Measurements from ENCODE around the gene MARCHF11. TPM values are rescaled to one million over a fixed set of nuclear protein-coding genes. Genes with fewer than 3 reads are reported as not detected.

Gene MARCHF11
- total and polyA plus RNA-seq, 8 donors, result 0.17 TPM; not detected in 7

DNA sequence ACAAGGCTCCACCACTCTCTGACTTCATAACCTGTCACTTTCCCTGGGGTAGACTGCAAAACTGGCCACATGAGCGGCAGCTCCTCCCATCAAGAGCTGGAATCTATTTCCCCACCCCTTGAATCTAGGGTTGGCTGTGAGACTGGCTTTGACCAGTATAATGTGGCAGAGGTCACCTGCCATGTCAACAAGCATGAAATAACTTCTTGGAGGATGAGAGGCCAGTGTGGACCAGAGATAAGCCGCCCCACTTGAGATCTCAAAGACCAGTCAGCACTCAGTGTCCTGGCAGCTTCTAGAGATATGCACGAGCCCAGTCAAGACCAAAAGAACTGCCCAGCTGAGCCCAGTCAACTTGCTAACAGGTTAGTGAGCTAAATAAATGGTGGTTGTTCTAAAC is 59.0 kb downstream of the MARCHF11 start:
- Histone ChIP-seq H3K4me1 (no peaks in the 10 kb centered on the region), H3K27ac (no peak overlapping the region), H3K9me3 (no peaks in the 10 kb centered on the region), H3K4me3 (no peak overlapping the region), H3K36me3 (no peaks in the 10 kb centered on the region), H3K27me3 (no peaks in the 10 kb centered on the region)
- ATAC-seq (no peak), DNase-seq (no peak)
- intact Hi-C loops (cut with DNase I), result no loop called here
- TF ChIP-seq, protein P1, sequence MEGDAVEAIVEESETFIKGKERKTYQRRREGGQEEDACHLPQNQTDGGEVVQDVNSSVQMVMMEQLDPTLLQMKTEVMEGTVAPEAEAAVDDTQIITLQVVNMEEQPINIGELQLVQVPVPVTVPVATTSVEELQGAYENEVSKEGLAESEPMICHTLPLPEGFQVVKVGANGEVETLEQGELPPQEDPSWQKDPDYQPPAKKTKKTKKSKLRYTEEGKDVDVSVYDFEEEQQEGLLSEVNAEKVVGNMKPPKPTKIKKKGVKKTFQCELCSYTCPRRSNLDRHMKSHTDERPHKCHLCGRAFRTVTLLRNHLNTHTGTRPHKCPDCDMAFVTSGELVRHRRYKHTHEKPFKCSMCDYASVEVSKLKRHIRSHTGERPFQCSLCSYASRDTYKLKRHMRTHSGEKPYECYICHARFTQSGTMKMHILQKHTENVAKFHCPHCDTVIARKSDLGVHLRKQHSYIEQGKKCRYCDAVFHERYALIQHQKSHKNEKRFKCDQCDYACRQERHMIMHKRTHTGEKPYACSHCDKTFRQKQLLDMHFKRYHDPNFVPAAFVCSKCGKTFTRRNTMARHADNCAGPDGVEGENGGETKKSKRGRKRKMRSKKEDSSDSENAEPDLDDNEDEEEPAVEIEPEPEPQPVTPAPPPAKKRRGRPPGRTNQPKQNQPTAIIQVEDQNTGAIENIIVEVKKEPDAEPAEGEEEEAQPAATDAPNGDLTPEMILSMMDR (IDR thresholded peaks at IDR 0.05), result no peak

DNA sequence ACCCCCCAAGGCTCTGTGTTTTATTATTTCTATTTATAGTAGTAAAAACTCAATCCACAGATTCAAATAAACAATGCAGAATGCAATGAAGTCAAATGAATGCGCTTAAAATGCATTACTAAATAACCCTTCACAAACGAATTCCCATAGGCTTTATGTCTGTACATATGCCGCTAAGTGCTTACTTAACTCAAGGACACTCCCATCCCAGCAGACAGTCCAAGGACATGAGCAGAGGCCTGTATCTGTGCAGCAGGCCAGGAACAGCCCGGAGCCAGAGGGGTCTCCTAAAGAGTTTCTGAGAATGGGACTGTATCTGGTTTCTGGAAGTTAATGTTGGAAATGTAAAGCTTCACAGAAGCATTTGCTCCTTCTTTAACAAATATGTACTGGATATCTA is 59.8 kb downstream of the MARCHF11 start:
- Histone ChIP-seq H3K4me1 (no peaks in the 10 kb centered on the region), H3K27me3 (no peaks in the 10 kb centered on the region), H3K9me3 (no peaks in the 10 kb centered on the region), H3K36me3 (no peaks in the 10 kb centered on the region), H3K4me3 (no peak overlapping the region), H3K27ac (no peak overlapping the region)
- intact Hi-C loops (cut with DNase I), result no loop called here
- TF ChIP-seq, protein P1 (IDR thresholded peaks at IDR 0.05), result no peak
- DNase-seq, result no peak
- no peak for ATAC-seq

DNA sequence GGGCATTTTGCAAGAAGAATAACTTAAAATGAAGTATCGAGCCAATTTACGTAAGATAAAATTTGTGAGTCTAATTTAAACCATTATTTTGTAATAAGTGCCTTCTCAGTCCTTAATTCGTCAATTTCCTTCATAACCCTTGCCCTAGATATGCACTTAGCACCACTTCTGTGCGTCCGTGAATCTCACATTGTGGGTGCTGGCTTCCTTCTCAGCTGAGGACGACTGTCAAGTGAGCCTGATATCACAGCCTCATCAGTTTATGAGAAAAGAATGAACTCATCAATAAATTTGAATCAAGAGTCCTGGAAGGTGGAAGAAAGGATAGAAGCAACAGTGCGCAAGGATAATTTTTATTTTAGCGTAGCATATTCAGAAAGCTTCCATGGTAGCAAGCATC is 64.5 kb downstream of the MARCHF11 start:
- H3K4me3 ChIP-seq, result no peak overlapping the region
- DNase-seq (no peak), ATAC-seq (no peak)
- intact Hi-C loops (cut with DNase I), result no loop called here
- no peaks in the 10 kb centered on the region for H3K36me3 ChIP-seq
- TF ChIP-seq, protein P1 (IDR thresholded peaks at IDR 0.05), result no peak
- H3K27ac ChIP-seq, result no peak overlapping the region
- peaks cover 0 to 13% of the 10 kb centered on the region in 2 donors for H3K9me3 ChIP-seq
- no peaks in the 10 kb centered on the region for H3K4me1 ChIP-seq
- no peaks in the 10 kb centered on the region for H3K27me3 ChIP-seq

DNA sequence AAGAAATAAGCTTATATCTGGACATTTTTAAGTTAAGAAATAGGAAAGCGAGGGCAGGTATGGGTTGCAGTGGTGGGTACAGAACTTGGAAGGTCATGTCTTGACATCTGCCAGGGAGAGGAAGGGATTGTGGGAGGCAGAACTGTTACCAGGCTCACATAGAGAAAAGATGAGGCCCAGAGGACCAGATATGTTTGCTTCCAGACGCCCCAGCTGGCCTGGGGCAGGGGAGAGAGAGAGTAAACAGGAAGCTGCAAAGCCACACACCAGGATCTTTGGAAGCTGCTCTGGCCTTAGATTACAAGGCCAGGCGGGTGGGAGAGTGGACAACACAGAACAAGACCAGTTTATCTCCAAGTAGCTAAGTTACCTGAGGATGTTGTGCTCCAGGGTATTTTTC is 71.2 kb downstream of the MARCHF11 start:
- Histone ChIP-seq H3K36me3 (no peaks in the 10 kb centered on the region), H3K4me1 (no peaks in the 10 kb centered on the region), H3K27me3 (no peaks in the 10 kb centered on the region), H3K27ac (no peak overlapping the region), H3K4me3 (no peak overlapping the region), H3K9me3 (peaks cover 0 to 31% of the 10 kb centered on the region in 2 donors)
- TF ChIP-seq, protein P1 (IDR thresholded peaks at IDR 0.05), result no peak
- ATAC-seq (no peak), DNase-seq (no peak)
- intact Hi-C loops (cut with DNase I), result no loop called here

DNA sequence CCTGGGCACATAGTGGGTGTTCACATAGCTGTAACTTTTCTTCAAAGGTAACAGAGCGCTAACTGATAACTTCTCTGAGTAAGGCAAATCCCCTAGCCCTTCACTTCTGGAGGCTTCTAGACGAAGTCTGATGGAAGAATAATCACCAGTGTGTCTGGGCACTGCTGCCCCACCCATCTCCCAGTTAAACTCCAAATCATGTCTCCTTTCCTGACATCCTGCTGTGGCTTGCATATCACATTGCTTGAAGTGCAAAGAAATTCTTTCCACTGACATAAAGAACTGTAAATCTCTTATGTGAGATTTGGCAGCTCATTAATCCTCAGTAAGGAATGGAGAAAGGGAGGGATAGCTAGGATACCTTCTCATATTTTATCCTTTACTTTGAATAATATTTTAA is 74.6 kb downstream of the MARCHF11 start:
- Histone ChIP-seq H3K36me3 (no peaks in the 10 kb centered on the region), H3K4me1 (no peaks in the 10 kb centered on the region), H3K4me3 (no peak overlapping the region), H3K27me3 (no peaks in the 10 kb centered on the region), H3K9me3 (peaks cover 0 to 37% of the 10 kb centered on the region in 2 donors), H3K27ac (no peak overlapping the region)
- TF ChIP-seq, protein P1 (IDR thresholded peaks at IDR 0.05), result no peak
- no peak for ATAC-seq
- intact Hi-C loops (cut with DNase I), result no loop called here
- DNase-seq, result no peak
